B cell (primary cell): Measurements from ENCODE around the gene SFT2D1. TPM values are rescaled to one million over a fixed set of nuclear protein-coding genes. Genes with fewer than 3 reads are reported as not detected.

Experiments
- ATAC-seq: fragments of 200-7000 bp; cut with Tn5 transposase; one replicate; pipeline ENCODE4 v1.10.0; 2021; ENCODE audit warnings: low read depth, mild to moderate bottlenecking, moderate number of reproducible peaks, moderate library complexity
- CTCF ChIA-PET: fragments of 350-600 bp; sonication (Branson Sonifier 250); formaldehyde crosslinking; loops from one replicate; lab custom pipeline; 2021; ENCODE audit warnings: antibody characterized with exemption, inconsistent platforms; lab: Charles Lee
- POLR2A ChIA-PET: fragments of 350-600 bp; sonication (Branson Sonifier 250); formaldehyde crosslinking; loops from one replicate; lab custom pipeline; 2021; ENCODE audit warnings: antibody characterized with exemption; lab: Charles Lee
- DNase-seq: peaks from one replicate; pipeline ENCODE4 v3.0.0; 2013
- H2AFZ ChIP-seq: 2 replicates; pipeline ENCODE4 v1.6.1; 2012; ENCODE audit warnings: mild to moderate bottlenecking, low read depth, low read length; ENCODE audit not compliant: insufficient read depth, poor library complexity, severe bottlenecking
- H3K27ac ChIP-seq, 2 donors: 1 replicate in 1 of 2; 2 replicates in 1 of 2; pipeline ENCODE4 v1.5.1; 2012 to 2013; ENCODE audit warnings: low read length in 2 of 2, mild to moderate bottlenecking in 2 of 2, moderate library complexity in 1 of 2
- H3K27me3 ChIP-seq, 4 experiments: fragments of 200-600 bp in 1 of 4; sonication (generic) in 1 of 4; replicated peaks in 1 of 4; 1 replicate in 2 of 4; 2 replicates in 2 of 4; pipeline versions ENCODE4 v1.6.1 to v1.7.0; 2013 to 2016; ENCODE audit warnings: low read length in 3 of 4, mild to moderate bottlenecking in 2 of 4, mixed read lengths in 1 of 4, moderate library complexity in 1 of 4; ENCODE audit not compliant: insufficient read depth in 4 of 4, control insufficient read depth in 3 of 4; ENCODE audit errors: control extremely low read depth in 1 of 4
- H3K36me3 ChIP-seq, 2 experiments: replicated peaks in 1 of 2; 1 replicate in 1 of 2; 2 replicates in 1 of 2; pipeline versions ENCODE4 v1.6.1 to v1.7.1; 2013; ENCODE audit warnings: low read length in 1 of 2; ENCODE audit not compliant: insufficient read depth in 2 of 2, control insufficient read depth in 1 of 2; ENCODE audit errors: control extremely low read depth in 1 of 2, extremely low read depth in 1 of 2
- H3K4me1 ChIP-seq, 2 donors: fragments of 200-600 bp in 1 of 2; sonication (generic) in 1 of 2; 1 replicate in 1 of 2; 2 replicates in 1 of 2; pipeline versions ENCODE4 v1.5.1 to v1.6.1; 2013 to 2017; ENCODE audit warnings: low read length in 2 of 2; ENCODE audit not compliant: control insufficient read depth in 2 of 2, insufficient read depth in 2 of 2
- H3K4me2 ChIP-seq: replicated peaks from 2 replicates; pipeline ENCODE3; 2012; ENCODE audit warnings: mild to moderate bottlenecking, low read depth, low read length; ENCODE audit not compliant: poor library complexity, severe bottlenecking
- H3K4me3 ChIP-seq, 5 experiments: fragments of 200-600 bp in 1 of 5; sonication (generic) in 1 of 5; 1 replicate in 3 of 5; 2 replicates in 2 of 5; pipeline versions ENCODE4 v1.5.1 to v1.7.0; 2011 to 2016; ENCODE audit warnings: low read length in 4 of 5, mild to moderate bottlenecking in 4 of 5, low read depth in 2 of 5, control low read depth in 1 of 5, moderate library complexity in 1 of 5; ENCODE audit not compliant: insufficient read depth in 1 of 5; ENCODE audit errors: control extremely low read depth in 1 of 5, extremely low read depth in 1 of 5
- H3K79me2 ChIP-seq: fragments of 200-600 bp; sonication (generic); one replicate; pipeline ENCODE4 v1.6.0; 2016; ENCODE audit warnings: low read length; ENCODE audit not compliant: control insufficient read depth, insufficient read depth
- H3K9ac ChIP-seq: fragments of 200-600 bp; sonication (generic); 2 replicates; pipeline ENCODE4 v1.6.1; 2017; ENCODE audit warnings: mild to moderate bottlenecking, low read length, moderate library complexity
- H3K9me3 ChIP-seq, 3 donors: one replicate each; pipeline versions ENCODE4 v1.6.1 to v1.7.1; 2013; ENCODE audit warnings: low read length in 2 of 3; ENCODE audit not compliant: control insufficient read depth in 2 of 3, insufficient read depth in 1 of 3; ENCODE audit errors: control extremely low read depth in 1 of 3
- H4K20me1 ChIP-seq: 2 replicates; pipeline ENCODE4 v1.6.0; 2012; ENCODE audit warnings: mild to moderate bottlenecking, low read length; ENCODE audit not compliant: insufficient read depth, control insufficient read depth, poor library complexity, severe bottlenecking
- H3K27ac Mint-ChIP-seq: one replicate; pipeline ENCODE4 v1.8.0; 2021; ENCODE audit warnings: mixed read lengths
- H3K27me3 Mint-ChIP-seq: one replicate; pipeline ENCODE4 v1.8.0; 2021; ENCODE audit warnings: mixed read lengths
- H3K4me1 Mint-ChIP-seq: one replicate; pipeline ENCODE4 v1.8.0; 2021; ENCODE audit warnings: mixed read lengths
- H3K4me3 Mint-ChIP-seq: one replicate; pipeline ENCODE4 v1.8.0; 2021; ENCODE audit warnings: mixed read lengths
- H3K9me3 Mint-ChIP-seq: one replicate; pipeline ENCODE4 v1.8.0; 2022; ENCODE audit warnings: mixed read lengths; ENCODE audit not compliant: insufficient read depth
- CTCF ChIP-seq: fragments of 200-600 bp; IDR thresholded peaks from one replicate; pipeline ENCODE4 v1.8.0; 2022; ENCODE audit warnings: antibody characterized with exemption, mild to moderate bottlenecking
- EZH2 ChIP-seq: IDR thresholded peaks from 2 replicates; pipeline ENCODE4 v1.6.1; 2012; ENCODE audit warnings: borderline replicate concordance, low read depth, mild to moderate bottlenecking, moderate library complexity, low read length; ENCODE audit not compliant: insufficient read depth, poor library complexity, severe bottlenecking
- WGBS: methylation state at CpG from one replicate; pipeline ENCODE4 v1.1.5; 2013; ENCODE audit warnings: missing lambda C conversion rate; ENCODE audit not compliant: insufficient coverage; 5-methylcytosine and 5-hydroxymethylcytosine counted together
- intact Hi-C: fragments of 100-400 bp; cut with micrococcal nuclease; formaldehyde crosslinking; loops from one replicate; pipeline ENCODE4 v1.10.0; 2022
- polyA plus RNA-seq: library from polyadenylated mRNA; depleted of rRNA; stranded (reverse); fragments of >200 nt; gene quantifications from 2 replicates; pipeline ENCODE4 v1.2.3, GENCODE V29; 2012
- total RNA-seq, 2 donors: library from RNA; stranded (reverse); fragments of 120-200 nt in 1 of 2; gene quantifications; 1 replicate in 1 of 2; 2 replicates in 1 of 2; pipeline versions ENCODE4 v1.2.3 to v1.2.4, GENCODE V29; 2013 to 2022

The SFT2D1 gene
- total and polyA plus RNA-seq, 2 donors (not counting 1 experiment from before 2014, with no cell fraction given), result 38.2 to 59.0 TPM

GRCh38 chr6:166275714-166276166, 66.6 kb downstream of the SFT2D1 start:
- ChIA-PET POLR2A (no interaction called here), CTCF (interaction anchor here (0.6 to 5.1 kb wide), 19 partner anchors 10 to 391 kb away, joined by 3 to 149 read pairs (median 6); partner anchors contain the start of gene PRR18)
- no peaks in the 10 kb centered on the region for H4K20me1 ChIP-seq
- no peak overlapping the region for H3K4me3 ChIP-seq
- H3K27ac Mint-ChIP-seq, result no peak overlapping the region
- H3K79me2 ChIP-seq, result no peaks in the 10 kb centered on the region
- intact Hi-C loops, result loop anchor here (1.0 to 5.0 kb wide), 5 partner anchors 38 to 352 kb away; partner anchors contain the start of genes RPS6KA2 and SFT2D1
- DNase-seq (peak; percentile 82), ATAC-seq (peak; percentile 89)
- no peak overlapping the region for H3K4me3 Mint-ChIP-seq
- peaks cover 2% of the 10 kb centered on the region for H3K27me3 Mint-ChIP-seq
- no peak overlapping the region for H3K27ac ChIP-seq
- peaks cover 14% of the 10 kb centered on the region for H3K4me1 Mint-ChIP-seq
- no peaks in the 10 kb centered on the region for H3K27me3 ChIP-seq
- peaks cover 0 to 8% of the 10 kb centered on the region in 2 donors for H3K4me1 ChIP-seq
- H3K9me3 ChIP-seq, result no peaks in the 10 kb centered on the region
- H3K9me3 Mint-ChIP-seq, result no peaks in the 10 kb centered on the region
- WGBS, result 3% methylated on average over 18 of the region's 21 CpGs
- no peak overlapping the region for H3K9ac ChIP-seq
- no peak overlapping the region for H2AFZ ChIP-seq
- H3K4me2 ChIP-seq, result peak overlapping the region; percentile 40
- TF ChIP-seq CTCF (peak; percentile 100), EZH2 (no peak)
- H3K36me3 ChIP-seq, result no peaks in the 10 kb centered on the region

DNA sequence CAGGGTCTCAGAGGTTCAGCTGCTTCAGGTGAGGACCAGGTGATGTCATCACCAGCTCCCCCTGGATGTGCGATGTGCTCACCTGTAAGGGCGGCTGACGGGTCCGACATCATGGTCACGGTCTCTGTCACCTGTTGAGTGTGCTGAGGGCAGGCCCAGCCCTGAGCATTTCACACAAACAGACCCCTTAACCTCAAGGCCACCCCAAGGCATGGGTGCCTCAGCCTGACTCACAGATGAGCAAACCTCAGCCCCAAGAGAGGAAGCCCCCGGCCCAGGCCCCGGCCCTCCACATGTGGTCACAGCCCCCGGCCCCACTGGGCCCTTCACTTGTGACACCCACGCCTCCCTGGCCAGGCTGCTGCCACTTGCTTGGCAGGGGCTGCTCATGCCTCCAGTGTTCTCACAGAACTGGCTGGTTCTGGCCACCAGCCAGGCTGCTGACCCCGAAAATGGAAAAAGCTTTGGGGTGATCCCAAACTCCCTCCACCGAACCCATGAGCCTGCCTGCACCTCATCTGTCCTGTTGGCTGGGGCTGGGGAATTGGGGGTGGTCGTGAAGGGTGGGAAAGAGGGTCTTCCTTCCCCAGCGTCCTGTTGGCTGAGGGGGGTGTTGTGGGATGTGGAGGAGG, 67.5 kb downstream of the SFT2D1 start:
- H3K4me3 Mint-ChIP-seq, result no peak overlapping the region

More for the DNA sequence above, 67.5 kb downstream of the SFT2D1 start:
- Histone ChIP-seq H3K4me3 (no peak overlapping the region), H3K9ac (no peak overlapping the region), H3K9me3 (no peaks in the 10 kb centered on the region), H3K4me2 (no peak overlapping the region), H3K27ac (no peak overlapping the region), H2AFZ (no peak overlapping the region), H3K4me1 (peaks cover 0 to 8% of the 10 kb centered on the region in 2 donors), H3K27me3 (no peaks in the 10 kb centered on the region), H3K36me3 (no peaks in the 10 kb centered on the region), H3K79me2 (no peaks in the 10 kb centered on the region), H4K20me1 (no peaks in the 10 kb centered on the region)
- Mint-ChIP-seq H3K27me3 (peaks cover 2% of the 10 kb centered on the region), H3K27ac (no peak overlapping the region), H3K9me3 (no peaks in the 10 kb centered on the region), H3K4me1 (peaks cover 14% of the 10 kb centered on the region)
- ChIA-PET POLR2A (no interaction called here), CTCF (interaction anchor here (0.9 to 5.1 kb wide), 6 partner anchors 21 to 390 kb away, joined by 5 to 149 read pairs (median 22); partner anchors contain the start of gene PRR18)
- WGBS, result 77% methylated on average over 11 of the region's 13 CpGs
- no peak for ATAC-seq
- no peak for TF ChIP-seq EZH2
- no peak for TF ChIP-seq CTCF
- no peak for DNase-seq
- intact Hi-C loops, result loop anchor here (1.0 to 5.0 kb wide), 5 partner anchors 38 to 352 kb away; partner anchors contain the start of genes RPS6KA2 and SFT2D1
